DMS79 treated with DMSO at 0.1 percent for 48 hours (cell line): ENCODE results near the gene PRR5.

ENCODE experiments used
- DNase-seq: peaks from one replicate; lab custom pipeline; 2025; lab: John Stamatoyannopoulos, UW

Gene PRR5

DNA sequence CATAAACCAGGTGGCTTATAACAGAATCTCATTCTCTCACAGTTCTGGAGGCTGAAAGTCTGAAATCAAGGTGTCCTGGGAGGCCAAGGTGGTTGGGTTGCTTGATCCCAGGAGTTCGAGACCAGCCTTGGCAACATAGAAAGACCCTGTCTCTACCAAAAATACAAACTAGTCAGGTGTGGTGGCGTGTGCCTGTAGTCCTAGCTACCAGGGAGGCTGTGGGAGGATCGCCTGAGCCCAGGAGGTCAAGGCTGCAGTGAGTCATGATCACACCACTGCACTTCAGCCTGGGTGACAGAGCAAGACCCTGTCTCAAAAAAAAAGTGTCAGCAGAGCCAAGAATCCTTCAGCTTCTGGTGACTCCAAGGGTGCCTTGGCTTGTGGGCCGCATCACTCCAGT is 8.9 kb upstream of the PRR5 start:
- DNase-seq: no peak

- no peak for DNase-seq
Observed at GRCh38 chr22:44693756-44694155, 8.2 kb upstream of the PRR5 start.

GRCh38 chr22:44697423-44698141 is 4.4 kb upstream of the PRR5 start:
- DNase-seq: no peak

DNA sequence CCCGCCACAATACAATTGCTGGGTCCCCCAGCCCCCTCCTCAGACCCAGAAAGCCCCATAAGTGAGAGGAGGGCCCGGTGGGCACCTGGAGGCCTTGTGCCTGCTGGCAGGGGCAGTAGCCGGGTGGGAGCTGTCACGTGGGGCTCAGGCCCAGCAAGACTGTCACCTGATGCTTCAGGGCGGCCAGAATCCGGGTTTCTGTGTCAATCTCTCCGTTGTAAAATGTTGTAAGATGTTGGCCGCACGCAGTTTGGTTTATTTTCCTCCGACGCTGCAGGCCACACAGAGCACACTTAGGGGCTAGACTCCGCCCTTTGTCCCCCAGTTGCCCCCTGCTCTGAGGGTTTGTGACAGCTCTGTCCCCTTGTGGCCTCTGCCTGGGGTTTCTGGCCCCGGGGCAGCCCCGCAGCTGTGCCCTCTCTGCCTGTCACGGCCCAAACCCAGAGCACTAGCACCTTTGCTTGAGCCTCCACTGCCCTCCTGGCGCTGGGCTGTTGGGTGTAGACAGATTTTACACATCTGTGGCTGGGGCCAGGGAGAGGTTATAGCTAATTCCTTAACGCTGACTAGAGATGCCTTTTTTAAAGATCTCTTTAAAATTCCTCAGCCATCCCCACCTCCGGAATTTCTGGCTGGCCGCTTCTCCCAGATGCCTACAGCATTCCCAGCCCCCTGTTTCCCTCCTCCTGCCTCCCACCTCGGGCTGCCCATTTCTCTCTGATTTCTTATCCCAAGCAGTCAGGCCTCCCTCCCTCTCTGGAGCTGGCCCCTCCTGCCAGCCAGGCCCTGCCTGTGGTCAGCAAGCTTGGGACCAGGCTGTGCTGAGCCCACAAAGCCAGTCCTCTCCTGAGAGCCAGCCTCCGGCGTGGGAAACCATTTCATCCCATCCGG is 3.2 kb upstream of the PRR5 start:
- DNase-seq: no peak

- no peak for DNase-seq
Observed at GRCh38 chr22:44700456-44700855, 1.5 kb upstream of the PRR5 start.

GRCh38 chr22:44701187-44701790 is 715 bp upstream of the PRR5 start:
- no peak for DNase-seq

- DNase-seq: no peak
Observed at GRCh38 chr22:44702479-44703198, 635 bp downstream of the PRR5 start.

- no peak for DNase-seq
Observed at GRCh38 chr22:44703255-44703870, 1.4 kb downstream of the PRR5 start.

GRCh38 chr22:44704159-44705021 is 2.4 kb downstream of the PRR5 start:
- DNase-seq: no peak

DNA sequence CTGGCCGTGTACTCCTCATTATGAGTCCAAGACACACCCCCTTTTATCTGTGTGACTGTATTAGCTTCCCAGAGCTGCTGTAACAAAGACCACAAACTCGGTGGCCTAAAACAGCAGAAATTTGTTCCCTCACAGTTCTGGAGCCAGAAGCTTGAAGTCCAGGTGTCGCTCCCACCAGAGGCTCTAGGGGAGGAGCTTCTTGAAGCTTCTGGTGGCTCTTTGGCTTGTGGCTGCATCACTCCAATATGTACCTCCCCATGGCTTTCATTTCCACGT is 3.0 kb downstream of the PRR5 start:
- DNase-seq: no peak

DNA sequence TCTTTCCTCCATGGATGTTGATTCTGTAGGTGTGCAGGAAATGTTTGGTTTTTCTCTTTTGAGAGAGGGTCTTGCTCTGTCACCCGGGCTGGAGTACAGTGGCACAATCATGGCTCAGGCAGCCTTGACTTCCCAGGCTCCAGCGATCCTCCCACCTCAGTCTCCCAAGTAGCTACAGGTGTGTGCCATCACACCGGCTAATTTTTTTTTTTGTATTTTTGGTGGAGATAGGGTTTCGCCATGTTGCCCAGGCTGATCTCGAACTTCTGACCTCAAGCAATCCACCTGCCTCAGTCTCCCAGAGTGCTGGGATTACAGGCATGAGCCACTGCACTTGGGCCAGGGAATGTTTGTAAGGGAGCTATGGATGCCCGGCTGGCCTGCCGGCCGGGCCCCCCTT is 4.5 kb downstream of the PRR5 start:
- DNase-seq: no peak

- no peak for DNase-seq
Observed at GRCh38 chr22:44707178-44707577, 5.2 kb downstream of the PRR5 start.

DNA sequence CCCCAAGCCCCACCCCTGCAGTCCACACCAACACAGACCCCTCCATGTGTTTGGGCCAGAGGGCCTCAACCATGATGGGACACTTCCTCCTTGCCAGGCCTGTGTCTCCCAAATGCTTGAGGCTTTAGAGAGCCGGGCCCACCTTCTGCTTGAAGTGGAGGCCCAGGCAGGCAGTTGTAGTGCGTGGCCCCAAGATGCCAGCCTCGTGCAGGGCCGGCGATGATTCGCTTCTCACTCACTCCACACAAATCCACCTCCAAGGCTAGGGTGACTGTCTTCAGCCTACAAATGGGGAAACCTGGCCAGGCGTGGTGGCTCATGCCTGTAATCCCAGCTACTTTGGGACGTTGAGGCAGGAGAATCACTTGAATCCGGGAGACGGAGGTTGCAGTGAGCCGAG is 5.7 kb downstream of the PRR5 start:
- no peak for DNase-seq

DNA sequence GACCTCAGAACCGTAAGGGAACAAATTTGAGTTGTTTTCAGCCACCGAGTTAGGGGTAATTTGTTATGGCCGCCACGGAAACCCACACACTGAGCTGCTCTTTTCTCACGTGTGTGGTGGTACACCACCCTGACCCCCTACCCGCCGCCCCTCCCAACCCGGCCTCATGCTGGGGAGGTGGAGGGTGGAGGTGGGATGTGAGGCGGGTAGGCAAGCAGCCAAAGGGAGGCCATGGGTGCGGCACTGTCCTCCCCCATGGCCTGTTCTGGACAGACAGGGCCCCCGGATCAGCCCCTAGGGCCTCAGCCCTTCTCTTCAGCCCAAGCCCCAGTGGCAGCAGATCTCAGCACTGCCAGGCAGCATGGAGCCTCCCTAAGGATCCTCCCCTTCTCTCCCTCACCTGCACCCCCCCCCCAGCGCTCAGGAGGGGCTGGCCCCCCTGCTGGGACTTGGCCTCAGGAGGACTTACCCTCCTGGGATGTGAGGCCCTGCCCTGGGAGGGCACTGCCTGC is 7.9 kb downstream of the PRR5 start:
- no peak for DNase-seq

GRCh38 chr22:44710474-44711240 is 8.7 kb downstream of the PRR5 start:
- DNase-seq: no peak

GRCh38 chr22:44711241-44711560 is 9.2 kb downstream of the PRR5 start:
- DNase-seq: no peak

DNA sequence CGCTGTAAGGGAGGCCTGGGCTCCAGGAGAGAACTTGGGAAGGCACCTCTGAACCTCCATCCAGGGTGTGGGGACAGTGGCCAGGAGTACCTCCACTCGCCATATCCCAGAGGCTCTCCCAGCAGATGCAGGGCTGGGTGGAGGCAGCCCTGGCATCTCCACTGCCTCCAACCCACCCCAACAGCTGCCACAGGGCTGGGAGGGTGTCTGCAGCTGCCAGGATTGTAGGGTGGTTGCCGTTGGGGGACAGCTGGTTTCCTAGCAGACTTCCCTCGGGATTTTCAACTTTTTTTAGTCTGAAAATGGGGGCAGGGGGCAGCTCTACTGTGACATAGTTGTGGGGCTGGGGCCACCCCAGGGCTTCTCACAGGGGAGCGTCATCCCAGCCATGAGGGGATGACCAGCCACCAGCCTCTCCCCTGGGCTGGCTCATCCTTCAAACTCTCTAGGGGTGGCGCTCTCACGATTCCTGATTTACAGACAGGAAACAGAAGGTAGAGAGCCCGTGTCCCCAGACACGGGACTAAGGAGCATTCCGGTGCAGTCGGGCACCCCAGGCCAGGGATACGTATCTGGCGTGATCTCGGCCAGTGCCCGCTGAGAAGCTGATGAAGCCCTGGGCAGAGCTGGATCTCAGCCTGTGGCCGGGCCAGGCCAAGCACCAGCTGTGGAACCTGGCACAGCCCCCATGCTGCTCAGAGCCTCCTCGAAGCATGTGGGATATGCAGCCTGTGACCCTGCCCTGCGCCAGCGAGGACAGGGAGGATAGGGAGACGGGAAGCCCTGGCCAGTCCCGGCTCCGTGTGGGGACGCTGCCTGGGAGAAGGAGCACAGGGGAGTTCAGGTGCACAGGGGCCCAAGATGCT is 9.9 kb downstream of the PRR5 start:
- DNase-seq: no peak

DNA sequence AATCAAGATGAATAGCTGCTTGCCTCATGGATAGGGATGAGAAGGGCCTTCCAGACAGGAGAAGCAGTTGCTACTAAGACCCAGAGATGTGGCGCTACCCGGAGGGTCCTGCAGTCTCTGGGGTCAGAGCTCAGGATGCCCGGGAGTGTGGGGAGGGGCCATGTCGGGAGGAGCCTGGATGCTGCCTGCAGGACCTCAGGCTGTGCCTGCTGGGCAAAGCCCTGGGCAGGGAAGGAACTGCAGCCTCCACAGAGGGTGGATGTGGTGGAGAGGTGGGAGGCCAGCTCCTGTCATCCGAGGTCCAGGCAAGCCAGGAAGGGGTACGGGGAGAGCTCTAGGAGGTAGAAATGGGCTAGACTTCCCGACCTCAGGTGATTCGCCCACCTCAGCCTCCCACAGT is 11.0 kb downstream of the PRR5 start:
- DNase-seq: no peak

GRCh38 chr22:44714703-44715350 is 12.8 kb downstream of the PRR5 start:
- DNase-seq: no peak
